Measurements from ENCODE around the gene KAZALD1. TPM values are rescaled to one million over a fixed set of nuclear protein-coding genes. Genes with fewer than 3 reads are reported as not detected.

The KAZALD1 gene
- polyA plus RNA-seq, 1 of the 3 experiments (the other 2 are of a cell fraction), result 3.0 TPM

- 22% methylated on average over 12 of the region's 12 CpGs for WGBS (ENCODE audit: low lambda C conversion rate)
- CTCF ChIA-PET, result interaction anchor here (0.6 to 2.2 kb wide), 7 partner anchors 9 to 52 kb away, joined by 3 to 17 read pairs (median 3); no protein-coding TSS in a partner anchor
- Histone ChIP-seq H3K36me3 (replicated peaks in 1 of 2; ENCODE audit: control insufficient read depth in 1 of 2, insufficient read depth in 2 of 2, low read length in 1 of 2) (no peaks in the 10 kb centered on the region), H4K20me1 (ENCODE audit: insufficient read depth) (no peaks in the 10 kb centered on the region), H3K27me3 (ENCODE audit: insufficient read depth) (peaks cover 31% of the 10 kb centered on the region), H3K4me1 (ENCODE audit: control insufficient read depth in 1 of 2, insufficient read depth in 2 of 2, low read depth in 1 of 2, low read length in 1 of 2) (peaks cover 0 to 12% of the 10 kb centered on the region in 2 experiments; a peak in 1 of 4 replicates), H3K9ac (no peak overlapping the region), H3F3A (replicated peaks; ENCODE audit: insufficient read depth) (no peaks in the 10 kb centered on the region), H3K9me2 (no peaks in the 10 kb centered on the region), H3K9me3 (no peaks in the 10 kb centered on the region), H3K79me2 (ENCODE audit: insufficient read depth) (no peaks in the 10 kb centered on the region), H3K4me3 (ENCODE audit: low read depth in 2 of 2, low read length in 1 of 2) (no peak overlapping the region), H3K27ac (ENCODE audit: low read depth in 2 of 2, low read length in 1 of 2) (no peak overlapping the region), H3K4me2 (no peak overlapping the region), H2AFZ (ENCODE audit: low read depth) (no peak overlapping the region)
- POLR2A ChIA-PET, result no interaction called here
- TF ChIP-seq NRF1 (IDR thresholded peaks at IDR 0.05; ENCODE audit: low read depth, low read length), result no peak
- TF ChIP-seq EZH2phosphoT487 (IDR thresholded peaks at IDR 0.05; ENCODE audit: borderline replicate concordance, low read depth), result no peak
- no peak for TF ChIP-seq ZBTB33 (IDR thresholded peaks at IDR 0.05; ENCODE audit: borderline replicate concordance, low read depth)
- peak; percentile 47 for TF ChIP-seq GATA2 (CRISPR knock-in tag; IDR thresholded peaks at IDR 0.05)
- TF ChIP-seq RCOR1 (IDR thresholded peaks at IDR 0.05; ENCODE audit: low read length), result no peak
- TF ChIP-seq, protein P1, sequence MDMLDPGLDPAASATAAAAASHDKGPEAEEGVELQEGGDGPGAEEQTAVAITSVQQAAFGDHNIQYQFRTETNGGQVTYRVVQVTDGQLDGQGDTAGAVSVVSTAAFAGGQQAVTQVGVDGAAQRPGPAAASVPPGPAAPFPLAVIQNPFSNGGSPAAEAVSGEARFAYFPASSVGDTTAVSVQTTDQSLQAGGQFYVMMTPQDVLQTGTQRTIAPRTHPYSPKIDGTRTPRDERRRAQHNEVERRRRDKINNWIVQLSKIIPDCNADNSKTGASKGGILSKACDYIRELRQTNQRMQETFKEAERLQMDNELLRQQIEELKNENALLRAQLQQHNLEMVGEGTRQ (IDR thresholded peaks at IDR 0.05; ENCODE audit: borderline replicate concordance, low read depth, low read length), result no peak
- TF ChIP-seq MXI1 (IDR thresholded peaks at IDR 0.05; ENCODE audit: low read depth, low read length), result peak; percentile 55; the same call in 1 of the 2 replicates
- no peak for TF ChIP-seq TEAD4 (IDR thresholded peaks at IDR 0.05; ENCODE audit: borderline replicate concordance, insufficient read depth)
- TF ChIP-seq, protein P2, sequence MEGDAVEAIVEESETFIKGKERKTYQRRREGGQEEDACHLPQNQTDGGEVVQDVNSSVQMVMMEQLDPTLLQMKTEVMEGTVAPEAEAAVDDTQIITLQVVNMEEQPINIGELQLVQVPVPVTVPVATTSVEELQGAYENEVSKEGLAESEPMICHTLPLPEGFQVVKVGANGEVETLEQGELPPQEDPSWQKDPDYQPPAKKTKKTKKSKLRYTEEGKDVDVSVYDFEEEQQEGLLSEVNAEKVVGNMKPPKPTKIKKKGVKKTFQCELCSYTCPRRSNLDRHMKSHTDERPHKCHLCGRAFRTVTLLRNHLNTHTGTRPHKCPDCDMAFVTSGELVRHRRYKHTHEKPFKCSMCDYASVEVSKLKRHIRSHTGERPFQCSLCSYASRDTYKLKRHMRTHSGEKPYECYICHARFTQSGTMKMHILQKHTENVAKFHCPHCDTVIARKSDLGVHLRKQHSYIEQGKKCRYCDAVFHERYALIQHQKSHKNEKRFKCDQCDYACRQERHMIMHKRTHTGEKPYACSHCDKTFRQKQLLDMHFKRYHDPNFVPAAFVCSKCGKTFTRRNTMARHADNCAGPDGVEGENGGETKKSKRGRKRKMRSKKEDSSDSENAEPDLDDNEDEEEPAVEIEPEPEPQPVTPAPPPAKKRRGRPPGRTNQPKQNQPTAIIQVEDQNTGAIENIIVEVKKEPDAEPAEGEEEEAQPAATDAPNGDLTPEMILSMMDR (IDR thresholded peaks at IDR 0.05), result no peak
- no peak for TF ChIP-seq YY1 (IDR thresholded peaks at IDR 0.05; ENCODE audit: low read depth)
- TF ChIP-seq NFIC (IDR thresholded peaks at IDR 0.05; ENCODE audit: borderline replicate concordance), result no peak
- no peak for TF ChIP-seq IRF3 (IDR thresholded peaks at IDR 0.05; ENCODE audit: low read depth, low read length)
- no peak for TF ChIP-seq USF1 (IDR thresholded peaks at IDR 0.05; ENCODE audit: borderline replicate concordance, low read depth)
- TF ChIP-seq MEF2A (IDR thresholded peaks at IDR 0.05; ENCODE audit: borderline replicate concordance, low read depth), result no peak
- DNase-seq, result no peak
Measured at GRCh38 chr10:101112799-101113594, 51.2 kb downstream of the KAZALD1 start.

Measured in SK-N-SH (cell line).